Esophagus muscularis mucosa (tissue), 4 donors: ENCODE measurements around the gene TBX2.

ENCODE experiments used
- CTCF ChIP-seq, 3 experiments: fragments of 200-600 bp in 2 of 3; fragments of 450-650 bp in 1 of 3; sonication (generic) in 2 of 3; IDR thresholded peaks; one replicate each; pipeline ENCODE4 v1.5.1; 2017 to 2019; ENCODE audit warnings: antibody characterized with exemption in 3 of 3, mild to moderate bottlenecking in 2 of 3, moderate library complexity in 1 of 3
- EP300 ChIP-seq: sonication (generic); formaldehyde crosslinking; IDR thresholded peaks from one replicate; pipeline ENCODE4 v1.6.1; 2017; ENCODE audit warnings: antibody characterized with exemption
- POLR2A ChIP-seq: fragments of 450-650 bp; IDR thresholded peaks from one replicate; pipeline ENCODE4 v1.6.1; 2017; ENCODE audit warnings: antibody characterized with exemption, moderate library complexity, mild to moderate bottlenecking, low read depth
- POLR2AphosphoS5 ChIP-seq, 2 donors: sonication (generic); formaldehyde crosslinking; IDR thresholded peaks; one replicate each; pipeline ENCODE4 v1.6.1; 2017; ENCODE audit warnings: antibody characterized with exemption in 2 of 2

- TF ChIP-seq CTCF (IDR thresholded peaks at IDR 0.05) (no peak), POLR2AphosphoS5 (IDR thresholded peaks at IDR 0.05) (no peak), POLR2A (no peak), EP300 (no peak)
These were observed 7.0 kb upstream of the TBX2 start for GRCh38 chr17:61392679-61393078.
